ELF-1 (cell line): Measurements from ENCODE around the gene LPAR1.
"Not testable (repeated sequence)": the region's sequence is repeated elsewhere in the genome, so short reads cannot be mapped to it uniquely, and the experiment has no call there.

Experiments
- DNase-seq: peaks from one replicate; pipeline ENCODE4 v3.0.0-alpha.2; 2016; ENCODE audit warnings: low read depth, low spot score

LPAR1 gene

GRCh38 chr9:110825129-110825528 is 213.1 kb downstream of the LPAR1 start:
- not testable (repeated sequence) for DNase-seq
